Activated CD8-positive, alpha-beta T cell treated with anti-CD3 and anti-CD28 coated beads, Interleukin-2, amount 10 ng/mL, durations not matched to agents 7 days and 5 days (primary cell): ENCODE data around the gene SLC66A3. TPM values are rescaled to one million over a fixed set of nuclear protein-coding genes. Genes with fewer than 3 reads are reported as not detected.

ENCODE experiments used
- ATAC-seq: fragments of 150-1000 bp; cut with Tn5 transposase; one replicate; pipeline ENCODE4 v1.10.0; 2021; ENCODE audit warnings: moderate library complexity
- CTCF ChIA-PET: fragments of 350-600 bp; sonication (Branson Sonifier 250); formaldehyde crosslinking; loops from one replicate; lab custom pipeline; 2021; ENCODE audit warnings: antibody characterized with exemption; lab: Charles Lee
- POLR2A ChIA-PET: fragments of 350-600 bp; sonication (Branson Sonifier 250); formaldehyde crosslinking; loops from one replicate; lab custom pipeline; 2021; ENCODE audit warnings: antibody characterized with exemption; lab: Charles Lee
- DNase-seq: peaks from one replicate; pipeline ENCODE4 v3.0.0-alpha.2; 2020
- H3K27ac Mint-ChIP-seq: one replicate; pipeline ENCODE4 v1.8.0; 2021; ENCODE audit warnings: mild to moderate bottlenecking, mixed read lengths
- H3K27me3 Mint-ChIP-seq: one replicate; pipeline ENCODE4 v1.8.0; 2021; ENCODE audit warnings: low read depth, mixed read lengths
- H3K36me3 Mint-ChIP-seq: one replicate; pipeline ENCODE4 v1.8.0; 2021; ENCODE audit warnings: low read depth, mixed read lengths
- H3K4me1 Mint-ChIP-seq: one replicate; pipeline ENCODE4 v1.8.0; 2021; ENCODE audit warnings: low read depth, mixed read lengths
- H3K4me3 Mint-ChIP-seq: one replicate; pipeline ENCODE4 v1.8.0; 2021; ENCODE audit warnings: mild to moderate bottlenecking, mixed read lengths
- H3K9me3 Mint-ChIP-seq: one replicate; pipeline ENCODE4 v1.8.0; 2022; ENCODE audit warnings: mixed read lengths; ENCODE audit not compliant: insufficient read depth
- total RNA-seq, 2 experiments: library from RNA; stranded (reverse); gene quantifications; one replicate each; pipeline ENCODE4 v1.2.3, GENCODE V29; 2021

The SLC66A3 gene
- total RNA-seq, 2 experiments from 2014 or later, result 14.3 to 16.9 TPM

GRCh38 chr2:11166476-11166875 lies 11.2 kb downstream of the SLC66A3 start:
- Mint-ChIP-seq H3K9me3 (no peaks in the 10 kb centered on the region), H3K4me3 (no peak overlapping the region)
- POLR2A ChIA-PET, result no interaction called here

GRCh38 chr2:11168488-11168887 lies 13.2 kb downstream of the SLC66A3 start:
- Mint-ChIP-seq H3K4me3 (no peak overlapping the region), H3K27me3 (no peaks in the 10 kb centered on the region), H3K36me3 (no peaks in the 10 kb centered on the region), H3K27ac (no peak overlapping the region), H3K9me3 (no peaks in the 10 kb centered on the region), H3K4me1 (no peaks in the 10 kb centered on the region)
- ATAC-seq (no peak), DNase-seq (no peak)
- ChIA-PET POLR2A (interaction anchor here (0.6 kb wide), 1 partner anchor 15 kb away, joined by 4 read pairs; no protein-coding TSS in a partner anchor), CTCF (interaction anchor here (1.6 kb wide), 1 partner anchor 36 kb away, joined by 4 read pairs; no protein-coding TSS in a partner anchor)

More at GRCh38 chr2:11166476-11166875, 11.2 kb downstream of the SLC66A3 start:
- no peak overlapping the region for H3K27ac Mint-ChIP-seq
- ATAC-seq (no peak), DNase-seq (no peak)
- peaks cover 6% of the 10 kb centered on the region for H3K4me1 Mint-ChIP-seq
- CTCF ChIA-PET, result no interaction called here
- no peaks in the 10 kb centered on the region for H3K27me3 Mint-ChIP-seq
- H3K36me3 Mint-ChIP-seq, result no peaks in the 10 kb centered on the region

- no peaks in the 10 kb centered on the region for H3K36me3 Mint-ChIP-seq
- no peaks in the 10 kb centered on the region for H3K9me3 Mint-ChIP-seq
- CTCF ChIA-PET, result no interaction called here
- H3K27ac Mint-ChIP-seq, result no peak overlapping the region
- no peaks in the 10 kb centered on the region for H3K4me1 Mint-ChIP-seq
- ATAC-seq (no peak), DNase-seq (no peak)
- no peaks in the 10 kb centered on the region for H3K27me3 Mint-ChIP-seq
- POLR2A ChIA-PET, result no interaction called here
- no peak overlapping the region for H3K4me3 Mint-ChIP-seq
Observed at GRCh38 chr2:11169333-11169732, 14.1 kb downstream of the SLC66A3 start.

GRCh38 chr2:11174222-11174621 lies 19.0 kb downstream of the SLC66A3 start:
- H3K4me1 Mint-ChIP-seq, result peaks cover 12% of the 10 kb centered on the region
- no peak overlapping the region for H3K4me3 Mint-ChIP-seq
- no peak for DNase-seq
- no peak for ATAC-seq
- H3K27me3 Mint-ChIP-seq, result no peaks in the 10 kb centered on the region
- no peak overlapping the region for H3K27ac Mint-ChIP-seq
- ChIA-PET POLR2A (no interaction called here), CTCF (no interaction called here)
- no peaks in the 10 kb centered on the region for H3K9me3 Mint-ChIP-seq
- peaks cover 3% of the 10 kb centered on the region for H3K36me3 Mint-ChIP-seq

- H3K27ac Mint-ChIP-seq, result peak overlapping the region; percentile 50
- peaks cover 3% of the 10 kb centered on the region for H3K36me3 Mint-ChIP-seq
- ChIA-PET CTCF (interaction anchor here (0.6 to 1.4 kb wide), 3 partner anchors 12 to 407 kb away, joined by 3 read pairs; no protein-coding TSS in a partner anchor), POLR2A (no interaction called here)
- H3K4me1 Mint-ChIP-seq, result peaks cover 12% of the 10 kb centered on the region
- DNase-seq (no peak), ATAC-seq (peak; percentile 11)
- H3K4me3 Mint-ChIP-seq, result no peak overlapping the region
- no peaks in the 10 kb centered on the region for H3K27me3 Mint-ChIP-seq
- H3K9me3 Mint-ChIP-seq, result no peaks in the 10 kb centered on the region
Observed at GRCh38 chr2:11175293-11175795, 20.1 kb downstream of the SLC66A3 start.

GRCh38 chr2:11177871-11178690 lies 22.8 kb downstream of the SLC66A3 start:
- ChIA-PET CTCF (no interaction called here), POLR2A (interaction anchor here (0.7 kb wide), 1 partner anchor 38 kb away, joined by 3 read pairs; no protein-coding TSS in a partner anchor)
- no peak for ATAC-seq
- Mint-ChIP-seq H3K27ac (no peak overlapping the region), H3K27me3 (no peaks in the 10 kb centered on the region), H3K4me3 (no peak overlapping the region), H3K36me3 (peaks cover 3% of the 10 kb centered on the region), H3K9me3 (no peaks in the 10 kb centered on the region), H3K4me1 (peaks cover 12% of the 10 kb centered on the region)
- no peak for DNase-seq

GRCh38 chr2:11179196-11179595 lies 23.9 kb downstream of the SLC66A3 start:
- peaks cover 12% of the 10 kb centered on the region for H3K4me1 Mint-ChIP-seq
- POLR2A ChIA-PET, result no interaction called here
- H3K36me3 Mint-ChIP-seq, result peaks cover 3% of the 10 kb centered on the region
- DNase-seq, result no peak
- H3K27me3 Mint-ChIP-seq, result no peaks in the 10 kb centered on the region
- CTCF ChIA-PET, result no interaction called here
- no peaks in the 10 kb centered on the region for H3K9me3 Mint-ChIP-seq
- H3K4me3 Mint-ChIP-seq, result no peak overlapping the region
- ATAC-seq, result no peak
- H3K27ac Mint-ChIP-seq, result no peak overlapping the region

- H3K36me3 Mint-ChIP-seq, result peaks cover 3% of the 10 kb centered on the region
- no peaks in the 10 kb centered on the region for H3K9me3 Mint-ChIP-seq
- DNase-seq (no peak), ATAC-seq (no peak)
- H3K4me1 Mint-ChIP-seq, result peaks cover 11% of the 10 kb centered on the region
- H3K4me3 Mint-ChIP-seq, result no peak overlapping the region
- H3K27me3 Mint-ChIP-seq, result no peaks in the 10 kb centered on the region
- POLR2A ChIA-PET, result no interaction called here
- CTCF ChIA-PET, result no interaction called here
- H3K27ac Mint-ChIP-seq, result no peak overlapping the region
Observed at GRCh38 chr2:11179899-11180298, 24.6 kb downstream of the SLC66A3 start.

GRCh38 chr2:11180653-11181052 lies 25.4 kb downstream of the SLC66A3 start:
- no peak for ATAC-seq
- POLR2A ChIA-PET, result interaction anchor here (0.6 kb wide), 1 partner anchor 25 kb away, joined by 4 read pairs; the partner anchor contains the start of gene SLC66A3
- H3K4me1 Mint-ChIP-seq, result peaks cover 3% of the 10 kb centered on the region
- H3K4me3 Mint-ChIP-seq, result no peak overlapping the region
- CTCF ChIA-PET, result no interaction called here
- H3K27me3 Mint-ChIP-seq, result no peaks in the 10 kb centered on the region
- peaks cover 3% of the 10 kb centered on the region for H3K36me3 Mint-ChIP-seq
- no peak overlapping the region for H3K27ac Mint-ChIP-seq
- no peaks in the 10 kb centered on the region for H3K9me3 Mint-ChIP-seq
- no peak for DNase-seq

- peaks cover 2% of the 10 kb centered on the region for H3K36me3 Mint-ChIP-seq
- H3K9me3 Mint-ChIP-seq, result no peaks in the 10 kb centered on the region
- ATAC-seq, result no peak
- DNase-seq, result no peak
- ChIA-PET POLR2A (no interaction called here), CTCF (interaction anchor here (0.9 to 2.2 kb wide), 4 partner anchors 51 to 347 kb away, joined by 3 to 8 read pairs (median 4); a partner anchor contains a TSS)
- no peak overlapping the region for H3K4me3 Mint-ChIP-seq
- H3K27me3 Mint-ChIP-seq, result no peaks in the 10 kb centered on the region
- no peak overlapping the region for H3K27ac Mint-ChIP-seq
- H3K4me1 Mint-ChIP-seq, result no peaks in the 10 kb centered on the region
Observed at GRCh38 chr2:11182951-11183350, 27.7 kb downstream of the SLC66A3 start.

GRCh38 chr2:11186145-11186544 lies 30.9 kb downstream of the SLC66A3 start:
- DNase-seq, result no peak
- Mint-ChIP-seq H3K36me3 (peaks cover 8% of the 10 kb centered on the region), H3K4me3 (no peak overlapping the region), H3K9me3 (no peaks in the 10 kb centered on the region), H3K27ac (no peak overlapping the region), H3K27me3 (no peaks in the 10 kb centered on the region), H3K4me1 (no peaks in the 10 kb centered on the region)
- CTCF ChIA-PET, result no interaction called here
- POLR2A ChIA-PET, result no interaction called here
- ATAC-seq, result no peak

GRCh38 chr2:11187083-11187619 lies 31.9 kb downstream of the SLC66A3 start:
- no peaks in the 10 kb centered on the region for H3K4me1 Mint-ChIP-seq
- peaks cover 10% of the 10 kb centered on the region for H3K36me3 Mint-ChIP-seq
- H3K9me3 Mint-ChIP-seq, result no peaks in the 10 kb centered on the region
- DNase-seq (no peak), ATAC-seq (no peak)
- CTCF ChIA-PET, result no interaction called here
- H3K27me3 Mint-ChIP-seq, result no peaks in the 10 kb centered on the region
- POLR2A ChIA-PET, result no interaction called here
- H3K4me3 Mint-ChIP-seq, result no peak overlapping the region
- H3K27ac Mint-ChIP-seq, result no peak overlapping the region
